ENCODE data around the gene LRP8. TPM values are rescaled to one million over a fixed set of nuclear protein-coding genes. Genes with fewer than 3 reads are reported as not detected.

LRP8 gene
- total and polyA plus RNA-seq, 9 of the 15 experiments (the other 6 are each of a cell fraction or from before 2014, with no cell fraction given) = 7.1 to 56.1 (median 31.3) TPM

- TF ChIP-seq RERE (CRISPR knock-in tag; IDR thresholded peaks at IDR 0.05; ENCODE audit: borderline replicate concordance) (peak; percentile 40; the same call in 1 of the 2 replicates), POLR2A (conservative IDR thresholded peaks at IDR 0.05) (peak; percentile 76), ZNF143 (CRISPR knock-in tag; IDR thresholded peaks at IDR 0.05) (peak; percentile 48; the same call in 1 of the 2 replicates), POLR2G (IDR thresholded peaks at IDR 0.05; ENCODE audit: low read depth, low read length) (peak; percentile 51), FIP1L1 (IDR thresholded peaks at IDR 0.05; ENCODE audit: low read depth, low read length, poor library complexity, severe bottlenecking) (peak; percentile 21), PHF21A (IDR thresholded peaks at IDR 0.05; ENCODE audit: borderline replicate concordance, low read depth) (peak; percentile 6; the same call in 1 of the 2 replicates), TFAP4 (CRISPR knock-in tag; IDR thresholded peaks at IDR 0.05; ENCODE audit: borderline replicate concordance) (peak; percentile 44; the same call in 1 of the 2 replicates), FOXJ3 (CRISPR knock-in tag; IDR thresholded peaks at IDR 0.05) (no peak), NKRF (IDR thresholded peaks at IDR 0.05; ENCODE audit: borderline replicate concordance) (peak; percentile 93; the same call in 1 of the 2 replicates), ZFP36 (IDR thresholded peaks at IDR 0.05; ENCODE audit: low read depth, low read length, partially characterized antibody) (no peak), BRF2 (IDR thresholded peaks at IDR 0.05; ENCODE audit: borderline replicate concordance, insufficient read depth, insufficient read length) (no peak), CREB3 (tag; conservative IDR thresholded peaks at IDR 0.05; ENCODE audit: low read depth) (no peak), POLR3G (IDR thresholded peaks at IDR 0.05; ENCODE audit: extremely low read depth, insufficient read length, insufficient replicate concordance) (no peak), SAP30 (IDR thresholded peaks at IDR 0.05; ENCODE audit: borderline replicate concordance, insufficient read depth, low read depth, low read length, poor library complexity, severe bottlenecking) (peak; percentile 89), ZBTB8A (IDR thresholded peaks at IDR 0.05; ENCODE audit: partially characterized antibody) (no peak)
Observed at GRCh38 chr1:53326598-53327181, 1.2 kb downstream of the LRP8 start (continued).

Measured in K562 (cell line).